22Rv1 (cell line): ENCODE data around the gene APOBEC3H.

Experiments used
- ZFX ChIP-seq: fragments of 450-650 bp; IDR thresholded peaks from 2 replicates; pipeline ENCODE4 v1.6.1; 2017; ENCODE audit warnings: antibody characterized with exemption, borderline replicate concordance
- TF ChIP-seq, protein P1 (sequence below): fragments of 450-650 bp; IDR thresholded peaks from 2 replicates; pipeline ENCODE4 v1.5.1; 2017; ENCODE audit warnings: mild to moderate bottlenecking

DNA sequence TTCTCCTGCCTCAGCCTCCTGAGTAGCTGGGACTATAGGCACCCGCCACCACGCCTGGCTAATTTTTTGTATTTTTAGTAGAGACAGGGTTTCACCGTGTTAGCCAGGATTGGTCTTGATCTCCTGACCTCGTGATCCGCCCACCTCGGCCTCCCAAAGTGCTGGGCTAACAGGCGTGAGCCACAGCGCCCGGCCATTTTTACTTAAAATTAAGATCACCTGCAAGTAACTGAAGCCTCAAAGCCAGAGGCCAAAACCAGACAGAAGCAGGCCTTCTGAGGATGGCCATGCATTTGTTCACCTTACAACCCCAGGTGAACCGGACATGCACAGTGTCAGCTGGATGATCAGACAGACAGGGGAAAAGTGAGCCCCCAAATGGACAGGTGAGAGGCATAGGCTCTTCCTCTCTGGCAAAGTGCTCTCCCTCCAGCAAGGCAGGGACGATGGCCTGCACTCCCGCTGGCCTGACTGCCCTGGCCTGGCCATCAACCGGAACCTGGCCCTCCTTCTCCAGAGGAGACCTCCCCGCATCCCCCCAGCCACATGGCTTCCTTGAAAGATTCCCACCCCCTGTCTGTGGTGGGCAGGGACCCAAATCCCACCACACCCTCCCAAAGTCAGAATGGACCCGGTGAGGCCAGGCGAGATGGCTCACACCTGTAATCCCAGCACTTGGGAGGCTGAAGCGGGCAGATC is 25.9 kb downstream of the APOBEC3H start:
- TF ChIP-seq, protein P1, sequence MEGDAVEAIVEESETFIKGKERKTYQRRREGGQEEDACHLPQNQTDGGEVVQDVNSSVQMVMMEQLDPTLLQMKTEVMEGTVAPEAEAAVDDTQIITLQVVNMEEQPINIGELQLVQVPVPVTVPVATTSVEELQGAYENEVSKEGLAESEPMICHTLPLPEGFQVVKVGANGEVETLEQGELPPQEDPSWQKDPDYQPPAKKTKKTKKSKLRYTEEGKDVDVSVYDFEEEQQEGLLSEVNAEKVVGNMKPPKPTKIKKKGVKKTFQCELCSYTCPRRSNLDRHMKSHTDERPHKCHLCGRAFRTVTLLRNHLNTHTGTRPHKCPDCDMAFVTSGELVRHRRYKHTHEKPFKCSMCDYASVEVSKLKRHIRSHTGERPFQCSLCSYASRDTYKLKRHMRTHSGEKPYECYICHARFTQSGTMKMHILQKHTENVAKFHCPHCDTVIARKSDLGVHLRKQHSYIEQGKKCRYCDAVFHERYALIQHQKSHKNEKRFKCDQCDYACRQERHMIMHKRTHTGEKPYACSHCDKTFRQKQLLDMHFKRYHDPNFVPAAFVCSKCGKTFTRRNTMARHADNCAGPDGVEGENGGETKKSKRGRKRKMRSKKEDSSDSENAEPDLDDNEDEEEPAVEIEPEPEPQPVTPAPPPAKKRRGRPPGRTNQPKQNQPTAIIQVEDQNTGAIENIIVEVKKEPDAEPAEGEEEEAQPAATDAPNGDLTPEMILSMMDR, result no peak
- TF ChIP-seq ZFX, result no peak
